DMS114 treated with DMSO at 0.1 percent for 48 hours (cell line): ENCODE data around the gene TAF11L14.

Experiments used
- DNase-seq: peaks from one replicate; lab custom pipeline; 2025; ENCODE audit not compliant: unreplicated experiment; lab: John Stamatoyannopoulos, UW

The TAF11L14 gene

DNA sequence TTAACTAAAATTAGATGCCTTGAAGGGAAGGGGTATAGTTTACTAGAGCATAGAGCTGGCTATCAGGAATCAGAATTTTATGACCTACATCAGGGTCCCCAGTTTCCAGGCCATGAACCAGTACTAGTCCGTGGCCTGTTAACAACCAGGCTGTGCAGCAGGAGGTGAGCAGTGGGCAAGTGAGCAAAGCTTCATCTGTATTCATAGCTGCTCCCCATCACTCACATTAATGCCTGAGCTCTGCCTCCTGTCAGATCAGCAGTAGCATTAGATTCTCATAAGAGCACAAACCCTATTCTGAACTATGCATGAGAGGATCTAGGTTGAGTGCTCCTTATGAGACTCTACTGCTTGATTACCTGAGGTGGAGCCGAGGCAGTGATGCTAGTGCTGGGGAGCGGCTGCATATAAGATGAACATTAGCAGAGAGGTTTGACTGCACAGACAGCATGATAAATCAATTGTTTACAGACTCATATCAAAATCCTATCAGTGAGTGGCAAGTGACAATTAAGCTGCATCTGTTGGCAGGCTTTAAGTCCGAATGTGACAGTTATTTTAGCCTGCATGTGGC lies 44.6 kb downstream of the TAF11L14 start:
- DNase-seq, result no peak

DNA sequence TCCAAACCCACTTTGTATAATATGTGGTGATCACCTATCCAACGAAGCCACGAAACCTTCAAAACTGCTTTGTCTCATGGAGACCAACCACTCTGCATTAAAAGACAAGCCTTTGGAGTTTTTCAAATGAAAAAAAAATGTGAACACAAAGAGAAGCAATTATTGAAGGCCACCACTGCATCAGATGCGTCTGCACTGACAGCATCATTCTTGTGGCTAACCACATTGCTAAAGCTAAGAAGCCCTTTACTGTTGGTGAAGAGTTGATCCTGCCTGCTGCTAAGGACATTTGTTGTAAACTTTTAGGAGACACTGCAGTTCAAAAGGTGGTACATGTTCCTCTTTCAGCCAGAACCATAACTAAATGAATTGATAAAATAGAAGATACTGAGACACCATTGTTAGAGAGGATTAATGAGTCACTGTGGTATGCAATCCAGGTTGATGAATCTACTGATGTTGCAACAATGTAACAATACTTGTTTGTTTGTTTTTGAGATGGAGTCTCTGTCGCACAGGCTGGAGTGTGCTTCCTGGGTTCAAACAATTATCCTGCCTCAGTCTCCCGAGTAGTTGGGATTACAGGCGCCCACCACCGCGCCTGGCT lies 45.4 kb downstream of the TAF11L14 start:
- no peak for DNase-seq

DNA sequence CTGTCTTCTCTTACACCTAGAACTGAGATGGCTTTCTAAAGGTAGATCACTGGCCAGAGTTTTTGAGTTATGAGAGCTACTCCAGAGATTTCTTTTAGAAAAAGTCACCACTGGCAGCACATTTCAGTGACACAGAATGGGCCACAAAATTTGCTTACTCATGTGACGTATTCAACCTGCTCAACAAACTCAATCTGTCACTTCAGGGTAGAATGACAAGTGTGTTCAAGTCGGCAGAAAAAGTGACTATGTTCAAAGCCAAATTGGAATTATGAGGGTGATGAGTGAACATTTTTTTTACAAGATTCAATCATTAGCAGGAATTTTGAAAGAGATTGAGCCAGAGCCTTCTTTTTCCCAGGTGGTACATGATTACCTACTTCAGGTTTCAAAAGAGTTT lies 46.5 kb downstream of the TAF11L14 start:
- DNase-seq, result no peak
